HG02678 (cell line): Measurements from ENCODE around the gene REXO1.

Experiments used
- ATAC-seq: cut with Tn5 transposase; IDR thresholded peaks from one replicate; pipeline ENCODE4 v1.9.1; 2021; ENCODE audit warnings: mild to moderate bottlenecking, moderate library complexity; ENCODE audit not compliant: unreplicated experiment

The REXO1 gene

DNA sequence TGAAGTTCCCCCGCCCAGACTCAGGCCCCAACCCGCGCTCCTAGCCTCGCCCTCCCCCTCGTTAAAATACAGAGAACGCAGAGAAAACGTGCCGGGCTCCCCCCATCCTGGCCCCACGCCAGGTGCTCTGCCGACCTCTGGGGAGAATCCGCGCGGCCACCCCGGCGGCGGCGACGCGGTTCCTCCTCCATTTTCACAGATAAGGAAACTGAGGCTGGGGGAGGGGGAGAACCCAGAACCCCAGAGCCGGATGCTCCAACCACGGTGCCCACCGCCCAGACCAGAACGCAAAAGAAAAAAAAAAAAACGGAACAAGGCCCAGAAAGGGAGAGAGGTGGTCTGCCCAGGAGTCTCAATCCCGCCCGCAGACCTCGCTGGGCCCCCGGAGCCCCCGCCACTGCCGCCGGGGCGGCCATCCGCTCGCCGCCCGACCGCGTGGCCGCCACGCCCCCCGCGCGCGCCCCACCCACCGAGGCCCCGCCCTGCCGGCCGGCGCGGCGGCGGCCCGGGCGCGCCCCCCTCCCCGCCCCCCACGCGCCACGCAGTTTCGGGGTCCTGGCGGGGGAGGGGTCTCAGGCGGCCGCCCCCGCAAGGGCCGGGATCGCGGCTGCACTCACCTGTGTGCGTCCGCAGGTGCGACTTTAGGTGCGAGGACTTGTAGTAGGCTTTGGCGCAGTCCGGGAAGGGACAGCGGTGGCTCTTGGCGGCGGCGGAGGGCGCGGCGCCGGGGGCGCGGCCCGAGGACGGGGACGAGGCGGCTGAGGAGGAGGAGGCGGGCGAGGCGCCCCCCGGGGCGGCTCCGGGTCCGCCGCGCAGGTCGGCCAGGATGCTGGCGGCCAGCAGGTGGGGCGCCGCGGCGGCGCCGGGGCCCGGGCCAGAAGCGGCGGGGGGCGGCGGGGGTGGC lies 14.4 kb upstream of the REXO1 start:
- peak; percentile 2 for ATAC-seq

DNA sequence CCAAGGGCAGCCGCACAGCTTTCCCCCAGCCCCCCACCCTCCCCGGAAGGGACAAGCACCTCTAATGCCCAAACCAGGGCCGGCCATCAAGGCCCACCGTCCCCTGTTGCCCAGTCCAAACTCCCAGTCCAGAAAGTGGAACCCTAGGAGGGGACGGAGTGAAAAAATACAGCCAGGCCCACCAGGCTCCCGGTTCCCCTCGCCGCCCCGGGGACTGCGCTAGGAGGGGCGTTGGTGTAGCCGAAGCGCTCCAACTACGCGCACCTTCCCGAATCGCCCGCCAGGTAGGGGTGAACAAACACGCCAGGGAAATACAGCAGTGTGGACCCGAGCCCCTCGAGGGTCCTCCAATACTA lies 13.8 kb upstream of the REXO1 start:
- no peak for ATAC-seq

DNA sequence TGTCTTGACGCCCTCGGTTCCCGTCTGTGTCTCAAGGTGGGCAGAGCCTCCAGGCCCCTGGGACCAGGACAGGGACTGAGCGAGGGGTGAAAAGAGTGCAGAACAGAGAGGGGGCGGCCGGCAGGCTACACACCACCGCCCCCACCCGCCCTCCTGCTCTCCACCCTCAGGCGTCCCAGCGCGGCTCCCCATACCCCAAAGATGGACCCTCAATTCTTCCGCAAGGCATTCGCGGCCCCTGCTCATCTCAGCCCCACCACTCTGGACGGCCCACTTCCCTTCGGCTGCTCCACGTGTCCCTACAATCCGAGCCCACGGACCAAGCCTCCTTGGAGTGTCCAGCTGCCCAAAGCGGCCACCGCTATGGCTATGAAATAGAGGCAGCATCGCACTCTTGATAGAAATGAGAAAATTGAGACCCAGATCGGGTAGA lies 13.3 kb upstream of the REXO1 start:
- no peak for ATAC-seq

DNA sequence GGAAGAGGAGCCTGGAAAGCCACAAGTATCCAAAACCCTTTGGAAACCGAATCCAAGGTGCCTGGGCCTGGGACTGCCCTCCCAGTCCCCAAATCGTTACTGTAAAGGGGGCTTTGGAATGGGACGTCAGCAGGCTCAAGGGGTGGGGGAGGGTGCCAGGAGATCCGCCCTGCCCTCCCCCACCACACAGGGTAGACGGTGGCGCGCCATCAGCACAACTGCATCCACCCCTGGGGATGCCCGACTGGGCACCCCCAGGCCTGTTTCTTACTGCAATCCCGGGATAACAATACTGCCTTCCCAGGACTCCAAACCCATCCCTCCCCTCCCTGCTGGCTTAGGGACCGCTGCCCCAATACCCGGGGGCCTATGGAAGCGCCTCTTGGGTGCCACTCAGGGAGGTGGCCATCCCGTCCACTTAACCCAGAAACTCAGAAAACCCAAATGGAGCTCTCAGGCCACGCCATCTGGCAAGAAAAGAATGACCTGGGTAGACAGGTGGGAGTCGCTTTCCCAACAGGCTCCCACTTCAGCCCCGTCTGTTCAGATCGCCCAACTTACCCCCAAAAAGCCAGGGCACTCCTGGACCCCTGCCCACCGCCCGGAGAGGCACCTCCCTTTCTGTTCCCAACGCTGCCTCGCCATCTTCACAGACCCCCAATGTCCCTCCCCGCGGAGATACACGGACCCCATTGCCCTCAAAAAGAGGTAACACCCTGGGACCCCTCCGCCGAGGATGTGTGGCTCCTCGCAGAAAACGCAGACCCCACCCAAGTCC lies 12.7 kb upstream of the REXO1 start:
- ATAC-seq = no peak

DNA sequence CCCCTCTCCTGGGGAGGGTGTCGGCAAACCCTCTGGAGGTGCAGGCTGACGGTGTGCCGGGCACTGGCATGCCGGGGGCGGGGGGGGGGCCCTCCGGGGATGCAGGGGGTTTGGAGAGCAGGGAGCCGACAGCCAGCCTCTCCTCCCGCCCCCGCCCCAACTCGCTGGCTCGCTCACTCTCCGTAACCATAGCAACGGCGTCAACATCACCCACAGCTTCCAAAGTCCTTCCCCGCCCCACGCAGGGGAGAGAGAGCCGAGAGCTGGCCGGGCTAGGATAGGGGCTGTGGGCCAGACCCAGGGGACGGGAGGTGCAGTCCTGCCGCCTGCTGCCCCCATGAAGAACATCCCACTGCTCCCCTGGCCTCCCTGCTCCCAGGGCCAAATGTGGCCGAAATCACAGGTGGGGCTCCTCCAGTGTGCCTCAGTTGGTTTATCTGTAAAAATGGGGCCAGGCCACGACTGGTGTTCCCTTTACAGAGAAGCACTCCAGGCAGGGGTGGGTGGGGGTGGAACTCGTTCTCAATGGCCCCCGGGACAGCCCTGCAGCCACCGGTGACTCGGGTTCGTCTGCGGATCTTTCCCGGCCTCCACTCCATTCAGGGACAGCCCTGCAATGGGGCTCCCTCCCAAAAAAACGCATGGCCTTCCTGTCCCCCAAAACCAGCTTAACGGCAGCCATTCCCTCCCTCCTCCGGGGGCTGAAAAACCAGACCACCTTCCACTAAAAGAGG lies 11.9 kb upstream of the REXO1 start:
- ATAC-seq = no peak

DNA sequence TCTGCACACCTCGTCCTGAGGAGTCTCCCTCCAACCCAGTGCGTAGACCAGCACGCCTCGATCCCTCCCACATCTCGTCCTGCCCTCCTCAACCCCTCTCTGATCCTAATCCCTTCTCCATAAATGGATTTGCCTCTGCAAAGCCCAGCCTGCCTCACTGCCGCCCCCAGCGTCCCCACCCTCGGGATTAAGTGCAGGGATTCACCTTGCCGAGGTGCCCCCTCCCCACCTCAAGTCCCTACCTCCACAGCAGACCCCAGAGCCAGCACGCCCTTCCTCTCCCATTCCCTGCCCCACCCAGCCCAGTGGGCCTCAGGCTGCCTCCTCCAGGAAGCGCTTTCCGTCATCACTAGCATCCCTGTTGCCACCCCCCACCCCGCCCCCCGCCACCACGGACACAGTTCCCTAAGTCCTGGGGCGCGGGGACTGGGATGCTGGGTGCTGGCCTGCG lies 11.1 kb upstream of the REXO1 start:
- no peak for ATAC-seq

DNA sequence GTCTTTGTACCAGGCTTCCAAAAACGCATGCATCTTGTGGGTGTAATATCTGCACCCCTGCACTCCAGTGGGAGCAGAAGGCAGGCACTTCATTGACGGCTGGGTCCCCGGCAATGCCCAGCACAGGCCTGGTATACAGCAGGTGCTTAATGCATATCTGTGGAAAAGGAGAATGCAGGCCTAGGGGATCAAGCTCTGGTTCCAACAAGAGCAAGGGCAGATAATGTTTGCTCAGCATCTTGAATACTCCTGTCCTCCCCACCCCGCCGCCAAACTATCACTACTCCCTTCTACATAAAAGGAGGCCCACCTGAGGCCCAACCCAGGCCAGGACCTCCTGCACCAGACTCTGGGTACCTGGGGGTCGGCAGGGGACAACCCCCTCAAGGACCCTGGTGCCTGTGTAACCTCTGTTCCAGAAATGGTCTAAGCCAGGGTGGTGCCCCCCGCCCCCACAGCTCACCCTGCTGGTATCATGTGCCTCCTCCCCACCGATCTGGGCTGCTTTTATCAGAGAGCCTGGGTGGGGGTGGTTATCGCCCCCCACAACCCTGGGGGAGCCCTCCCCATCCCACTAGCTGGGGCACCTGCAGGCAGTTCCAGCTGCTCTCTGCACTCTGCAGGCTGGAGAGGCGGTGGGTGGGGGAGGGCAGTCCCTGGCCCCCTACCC lies 10.3 kb upstream of the REXO1 start:
- ATAC-seq = no peak

DNA sequence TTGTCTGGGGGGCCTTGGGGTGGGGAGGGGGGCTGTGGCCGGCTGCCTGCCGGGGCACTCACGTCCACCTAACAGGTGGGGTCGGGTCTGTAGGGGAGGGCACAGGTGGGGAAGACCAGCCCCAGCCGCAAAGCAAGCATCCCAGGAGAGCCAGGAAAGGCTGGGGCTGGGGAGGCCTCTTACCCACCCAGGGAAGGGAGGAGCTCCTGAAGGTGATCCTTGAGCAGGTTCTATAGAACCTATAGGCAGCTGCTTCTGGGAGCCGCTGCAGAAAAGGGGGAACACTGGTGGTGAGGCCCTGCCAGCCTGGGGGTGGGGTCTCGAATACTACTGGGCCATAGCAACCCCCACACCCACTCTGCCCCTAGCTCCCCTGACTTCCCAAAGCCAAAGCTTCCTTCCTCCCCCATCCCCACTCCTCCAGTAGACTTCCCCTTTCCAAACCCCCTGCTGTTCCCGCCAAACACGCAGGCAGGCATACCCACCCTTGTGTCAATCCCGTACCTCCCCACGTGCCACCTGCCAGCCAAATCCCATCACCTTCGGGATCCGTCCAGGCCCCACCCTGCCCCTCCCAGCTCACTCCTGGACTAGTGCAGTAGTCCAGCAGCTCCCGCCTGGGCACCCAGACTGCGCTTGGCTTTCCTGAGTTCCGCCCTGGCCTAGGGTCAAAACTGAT lies 9.5 kb upstream of the REXO1 start:
- no peak for ATAC-seq

DNA sequence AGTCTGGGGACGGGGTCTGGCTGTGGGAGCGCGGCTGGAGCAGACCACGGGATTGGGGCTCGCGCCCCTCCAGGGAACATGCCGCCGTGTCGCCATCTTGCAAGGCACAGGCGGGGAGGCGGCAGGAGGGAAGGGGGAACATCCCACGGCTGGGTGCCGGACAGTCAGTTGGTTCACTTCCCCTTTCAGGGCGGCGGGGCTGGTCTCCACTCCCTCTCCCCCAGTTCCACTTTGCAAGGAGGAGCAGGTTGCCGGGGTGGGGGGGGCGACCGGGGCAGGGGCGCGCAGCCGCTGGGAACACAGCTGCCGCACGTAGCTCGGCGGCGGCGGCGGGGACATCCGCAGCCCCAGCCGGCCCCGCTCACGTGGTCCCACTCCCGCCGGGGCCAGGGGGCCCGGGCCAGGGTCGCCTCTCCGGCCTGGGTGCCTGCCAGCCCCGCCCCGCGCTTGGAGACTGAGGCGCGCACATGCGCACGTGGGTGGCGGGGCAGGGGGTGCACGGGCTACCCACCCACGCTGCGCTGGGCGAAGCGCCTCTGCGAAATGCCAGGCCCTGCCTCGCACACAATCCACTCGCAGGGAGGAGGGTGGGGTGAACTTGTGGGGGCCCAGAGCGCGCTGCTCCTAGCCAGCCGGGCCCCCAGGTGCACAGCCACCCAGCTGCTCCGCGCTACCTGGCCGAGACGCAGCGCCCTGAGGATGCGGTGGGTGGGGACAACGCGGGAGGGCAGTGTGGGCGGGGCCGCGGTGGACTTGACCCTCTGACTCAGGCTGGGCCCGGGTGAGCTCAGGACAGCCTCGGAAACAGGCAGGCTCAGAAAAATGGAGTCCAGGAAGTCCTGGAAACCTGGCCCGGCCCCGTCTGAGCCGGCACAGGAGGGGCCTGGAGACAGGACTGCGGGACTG lies 8.7 kb upstream of the REXO1 start:
- ATAC-seq = no peak

DNA sequence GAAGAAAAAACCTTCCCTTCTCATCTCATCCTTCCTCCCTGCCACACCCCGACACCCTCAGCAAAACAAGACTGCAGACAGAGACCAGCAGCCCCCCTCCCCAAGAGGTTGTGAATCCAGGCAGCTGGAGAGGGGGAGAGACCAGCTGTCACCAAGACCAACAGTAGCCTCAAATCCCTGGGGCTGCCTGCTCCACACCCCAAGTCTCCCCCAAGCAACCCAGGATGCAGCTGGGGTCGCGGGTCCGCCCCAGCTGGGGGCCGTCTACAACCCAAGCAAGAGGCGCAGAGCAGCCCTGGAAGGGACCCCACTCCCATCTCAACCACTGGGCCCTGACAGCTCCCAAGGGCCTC lies 8.0 kb upstream of the REXO1 start:
- no peak for ATAC-seq

DNA sequence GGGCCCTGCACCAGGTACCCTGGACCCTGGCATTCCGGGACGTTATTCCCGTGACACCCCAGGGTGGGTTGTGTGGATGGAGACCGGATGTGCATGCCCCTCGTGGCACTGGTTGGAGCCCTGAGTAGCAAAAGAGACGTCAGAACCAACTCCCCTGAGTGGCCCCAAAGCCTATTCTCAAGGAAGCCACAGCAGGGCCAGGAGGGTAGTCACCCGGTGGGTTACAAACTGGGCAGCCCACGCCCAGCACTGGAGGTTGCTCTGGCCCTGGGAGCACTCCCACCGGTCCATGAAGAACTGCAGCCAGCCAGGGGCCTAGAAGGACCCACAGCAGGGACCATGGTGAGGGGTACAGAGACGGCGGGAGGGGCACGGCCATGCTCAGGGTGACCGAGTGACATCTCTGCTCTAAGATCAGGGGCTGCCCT lies 7.6 kb upstream of the REXO1 start:
- ATAC-seq = no peak

DNA sequence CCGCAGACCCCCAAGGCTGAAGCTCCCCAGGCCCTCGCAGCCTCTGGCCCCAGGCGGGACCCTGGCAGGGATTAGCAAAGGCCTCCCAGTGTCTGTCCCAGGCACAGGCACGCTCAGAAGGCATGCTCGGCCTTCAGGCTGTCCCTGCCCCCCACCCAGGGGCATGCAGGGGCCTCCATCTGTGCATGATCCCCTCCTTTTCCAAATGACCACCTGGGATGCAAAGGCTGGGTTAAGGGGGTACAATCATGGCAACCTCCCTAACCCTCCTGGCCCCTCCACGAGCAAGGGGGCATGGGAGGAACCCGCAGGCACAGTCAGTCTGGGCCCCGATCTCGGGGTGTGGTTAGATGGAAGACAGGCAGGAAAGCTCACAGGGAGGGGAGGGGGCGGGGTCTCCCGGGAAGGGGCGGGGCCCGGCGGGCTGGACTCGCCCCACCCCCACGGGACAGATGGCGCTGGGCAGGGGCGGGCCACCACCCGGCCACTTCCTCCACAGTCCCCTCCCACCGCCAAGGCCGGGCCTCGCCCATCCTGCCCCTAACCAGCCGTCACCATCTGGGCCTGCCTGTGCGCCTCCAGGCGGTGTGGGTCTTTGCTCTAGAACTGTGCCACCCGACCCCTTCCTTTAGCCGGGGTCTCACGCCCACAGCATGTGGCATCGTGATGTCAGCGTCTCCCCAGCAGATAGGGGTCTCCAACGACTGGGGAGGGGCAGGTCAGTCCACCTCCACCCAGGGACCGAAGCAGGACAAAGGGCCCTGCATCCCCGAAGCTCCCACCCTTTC lies 7.0 kb upstream of the REXO1 start:
- peak; percentile 61 for ATAC-seq

DNA sequence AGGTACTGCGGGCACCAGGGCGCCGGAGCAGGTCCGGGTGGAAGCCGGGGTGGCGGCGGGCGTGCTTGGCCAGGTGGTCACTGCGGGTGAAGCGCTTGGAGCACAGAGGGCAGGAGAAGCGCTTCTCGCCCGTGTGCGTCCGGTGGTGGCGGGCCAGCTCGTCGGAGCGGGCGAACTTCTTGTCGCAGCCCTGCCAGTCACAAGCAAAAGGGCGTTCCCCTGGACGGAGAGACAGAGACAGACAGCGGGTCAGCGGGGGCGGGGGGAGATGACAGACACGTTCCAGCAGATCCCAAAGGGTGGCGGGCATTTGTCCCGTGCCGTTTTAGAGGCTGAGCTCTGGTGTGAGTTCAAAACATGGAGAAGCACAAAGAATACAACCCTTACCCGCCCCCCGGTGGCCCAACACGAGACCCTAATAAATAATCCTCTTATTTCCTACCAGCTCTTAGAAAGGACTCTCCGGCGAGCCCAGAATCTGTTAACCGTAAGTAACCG lies 6.3 kb upstream of the REXO1 start:
- ATAC-seq = no peak

DNA sequence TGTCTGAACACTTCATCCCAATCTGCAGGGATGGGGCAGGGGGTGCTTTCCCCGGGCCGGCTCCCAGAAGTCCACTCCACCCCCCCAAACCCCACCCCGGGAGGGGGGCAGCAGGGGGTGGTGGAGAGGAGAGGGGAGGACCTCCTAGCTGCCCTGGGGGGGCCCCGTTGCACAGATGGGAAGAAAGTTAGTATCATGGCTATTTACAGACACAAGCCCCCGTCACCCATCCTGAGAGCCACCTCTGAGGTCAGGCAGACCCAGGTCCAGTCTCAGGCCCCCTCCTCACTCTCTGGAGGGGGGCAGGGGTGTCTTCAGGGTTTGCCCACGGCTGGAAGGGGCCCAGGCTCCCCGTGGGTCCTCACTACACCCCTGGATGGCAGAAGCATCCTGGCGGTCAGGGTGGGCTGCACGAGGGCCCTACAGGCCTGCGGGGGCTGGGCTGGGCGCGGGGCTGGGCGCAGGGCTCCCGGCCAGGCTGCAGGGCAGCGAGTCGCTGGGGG lies 5.8 kb upstream of the REXO1 start:
- ATAC-seq = no peak

DNA sequence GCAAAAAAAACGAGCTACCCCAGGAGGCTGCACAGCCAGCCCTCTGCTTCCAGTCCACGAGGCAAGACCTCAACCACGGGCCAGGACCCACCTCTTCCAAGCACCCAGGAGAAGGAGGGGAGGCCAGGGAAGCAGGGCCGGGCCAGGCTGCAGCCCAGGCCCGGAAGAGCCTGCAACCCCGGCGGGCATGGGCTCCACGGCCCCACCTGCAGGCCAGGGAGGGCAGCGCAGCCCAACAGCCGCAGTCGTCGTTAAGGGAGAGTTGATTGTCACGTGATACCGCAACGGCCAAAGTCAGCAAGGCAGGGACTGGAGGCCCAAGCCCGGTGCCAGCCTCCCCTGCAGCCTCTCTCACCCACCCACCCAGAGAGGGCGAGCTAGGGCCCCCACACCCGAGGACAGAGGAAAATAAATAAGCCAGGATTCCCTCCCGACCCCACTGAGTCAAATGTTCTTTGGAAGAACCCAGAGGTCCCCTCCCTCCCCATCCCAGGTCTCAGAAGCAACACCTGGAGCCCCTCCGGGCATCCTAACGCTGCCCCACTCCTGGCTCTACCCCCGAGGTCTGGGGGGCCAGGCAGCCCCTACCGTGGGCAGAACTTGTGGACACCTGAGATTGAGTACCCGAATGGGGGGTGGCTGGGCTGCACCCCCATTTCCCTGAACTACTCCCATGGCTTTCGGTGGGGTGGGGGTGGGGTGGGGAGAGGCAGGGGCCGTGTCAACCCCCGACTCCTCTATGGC lies 5.2 kb upstream of the REXO1 start:
- ATAC-seq = no peak

DNA sequence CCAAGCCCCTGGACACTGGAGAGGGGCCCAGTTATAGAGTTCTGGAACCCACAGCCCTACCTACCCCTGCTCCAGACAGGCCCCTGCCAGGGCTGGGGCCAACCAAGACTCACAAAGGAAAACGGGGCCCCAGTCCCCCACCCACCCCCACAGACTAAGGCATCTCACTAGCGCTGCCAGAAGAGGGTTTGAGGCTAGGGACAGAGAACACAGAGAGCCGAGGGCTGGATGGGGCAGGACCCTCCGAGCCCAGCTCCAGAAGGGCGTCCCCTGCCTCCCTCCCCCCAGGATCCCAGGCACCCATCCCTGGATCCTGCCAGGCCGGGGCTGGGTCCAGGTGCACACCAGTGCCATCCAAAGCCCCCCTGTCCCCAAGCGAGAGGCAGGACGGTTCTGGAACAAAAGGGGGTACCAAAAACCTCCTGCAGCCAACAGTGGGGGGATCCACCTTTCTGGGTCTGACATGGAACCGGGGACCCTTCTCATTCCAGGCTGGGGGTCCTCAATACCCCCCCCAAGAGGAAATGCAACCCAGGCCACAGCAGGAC lies 4.4 kb upstream of the REXO1 start:
- ATAC-seq = no peak
